Left cardiac atrium (tissue), 4 donors: ENCODE data around the gene FBXO42. TPM values are rescaled to one million over a fixed set of nuclear protein-coding genes. Genes with fewer than 3 reads are reported as not detected.
"Not testable (repeated sequence)": the region's sequence is repeated elsewhere in the genome, so short reads cannot be mapped to it uniquely, and the experiment has no call there.

Experiments used
- ATAC-seq, 2 donors: fragments of 200-7000 bp; cut with Tn5 transposase; one replicate each; pipeline ENCODE4 v1.9.1; 2020; ENCODE audit warnings: mild to moderate bottlenecking in 2 of 2, moderate library complexity in 2 of 2
- DNase-seq: peaks from one replicate; pipeline ENCODE4 v3.0.0-alpha.2; 2020
- intact Hi-C, 2 donors: fragments of 100-400 bp; cut with DNase I; formaldehyde crosslinking; loops; one replicate each; pipeline versions ENCODE4 v1.14.1 to v1.15.1; 2022 to 2023
- total RNA-seq, 2 donors: library from RNA; stranded (reverse); fragmentation: NEBNext Ultra II Directional; extraction: Animal tissue kit (Norgen Biotek cat#: 25700); gene quantifications; one replicate each; pipeline ENCODE4 v1.2.1, GENCODE V29; 2021
- donor health status: DM: no; HTN: yes; CAD: no.
- donor health status: DM: no; HTN: yes; CAD: no; lungs with severe emphysema.
- donor health status: DM: yes; HTN: yes; CAD: no.
- donor health status: Dilated cardiomyopathy.

FBXO42 gene
- total RNA-seq, 2 donors from 2014 or later: 14.1 to 15.1 TPM

DNA sequence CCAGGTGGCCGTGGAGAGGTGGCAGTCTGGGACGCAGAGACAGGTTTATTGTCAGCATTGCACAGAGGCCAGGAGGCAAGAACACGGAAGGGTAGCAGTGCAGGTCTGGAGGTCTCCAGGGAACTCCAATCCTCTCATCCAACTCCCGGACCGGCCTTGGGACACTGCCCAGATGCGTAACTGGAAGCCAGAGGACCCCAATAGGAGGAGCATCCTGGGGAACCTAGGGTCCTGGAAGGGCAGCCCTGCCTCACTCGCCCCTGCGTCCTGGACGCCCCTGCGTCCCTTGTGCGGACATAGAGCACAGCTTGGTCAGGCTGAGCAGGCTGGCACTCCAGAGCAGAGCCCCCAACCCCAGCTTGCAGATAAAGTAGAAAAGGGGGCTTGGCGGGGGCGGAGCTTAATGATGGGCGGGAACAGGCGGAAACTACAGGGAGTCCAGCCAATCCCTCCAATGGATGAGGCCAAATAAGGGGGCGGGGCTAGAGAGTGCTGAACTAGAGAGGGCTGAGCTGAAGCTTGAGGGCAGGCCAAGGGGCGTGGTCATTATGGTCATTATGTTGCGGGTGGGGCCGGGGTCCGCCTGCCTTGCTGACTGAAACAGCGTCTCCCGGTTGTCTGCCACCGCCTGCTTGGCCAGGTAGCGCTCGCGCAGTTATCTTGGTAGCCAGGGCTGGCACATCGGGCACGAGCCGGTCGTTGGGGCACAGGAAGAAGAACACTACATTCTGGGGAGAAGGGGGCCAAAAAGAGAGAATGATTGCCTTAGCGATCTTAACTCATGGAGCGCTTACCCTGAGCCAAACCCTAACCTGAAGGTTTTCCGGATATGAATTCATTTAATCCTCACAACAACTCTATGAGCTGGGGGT is 136.2 kb downstream of the FBXO42 start:
- intact Hi-C loops: loop anchor here in 1 of 2 donors (10.0 kb wide), 1 partner anchor 149 kb away; the partner anchor contains the start of gene SZRD1
- ATAC-seq (peak; percentile 64 to 79), DNase-seq (peak; percentile 94)

DNA sequence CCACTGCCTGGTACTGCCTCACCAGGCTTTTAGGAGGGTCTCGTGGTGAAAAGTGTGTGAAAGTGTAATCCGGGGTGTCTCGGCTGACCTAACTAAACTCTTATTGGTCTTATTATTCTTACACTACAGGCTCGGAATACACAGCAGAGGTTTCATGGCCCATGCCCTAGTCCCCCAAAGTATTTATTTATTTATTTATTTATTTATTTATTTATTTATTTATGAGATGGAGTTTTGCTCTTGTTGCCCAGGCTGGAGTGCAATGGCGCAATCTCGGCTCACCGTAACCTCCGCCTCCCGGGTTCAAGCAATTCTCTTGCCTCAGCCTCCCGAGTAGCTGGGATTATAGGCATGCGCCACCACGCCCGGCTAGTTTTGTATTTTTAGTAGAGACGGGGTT is 137.0 kb downstream of the FBXO42 start:
- intact Hi-C loops: loop anchor here in 1 of 2 donors (10.0 kb wide), 1 partner anchor 150 kb away; the partner anchor contains the start of gene SZRD1
- ATAC-seq, DNase-seq: not testable (repeated sequence)

DNA sequence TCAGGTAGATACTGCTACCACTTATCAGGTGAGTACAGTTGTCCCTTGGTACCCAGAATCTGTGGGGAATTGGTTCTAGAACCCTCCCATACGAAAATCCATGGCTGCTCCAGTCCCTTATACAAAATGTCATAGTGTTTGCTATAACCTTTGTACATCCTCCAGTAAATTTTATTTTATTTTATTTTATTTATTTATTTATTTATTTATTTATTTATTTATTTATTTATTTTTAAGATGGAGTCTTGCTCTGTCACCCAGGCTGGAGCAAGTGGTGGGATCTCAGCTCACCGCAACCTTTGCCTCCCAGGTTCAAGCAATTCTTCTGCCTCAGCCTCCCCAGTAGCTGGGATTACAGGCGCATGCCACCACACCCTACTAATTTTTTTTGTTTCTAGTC is 138.7 kb downstream of the FBXO42 start:
- ATAC-seq, DNase-seq: not testable (repeated sequence)
- intact Hi-C loops: loop anchor here in 1 of 2 donors (10.0 kb wide), 1 partner anchor 151 kb away; the partner anchor contains the start of gene SZRD1

DNA sequence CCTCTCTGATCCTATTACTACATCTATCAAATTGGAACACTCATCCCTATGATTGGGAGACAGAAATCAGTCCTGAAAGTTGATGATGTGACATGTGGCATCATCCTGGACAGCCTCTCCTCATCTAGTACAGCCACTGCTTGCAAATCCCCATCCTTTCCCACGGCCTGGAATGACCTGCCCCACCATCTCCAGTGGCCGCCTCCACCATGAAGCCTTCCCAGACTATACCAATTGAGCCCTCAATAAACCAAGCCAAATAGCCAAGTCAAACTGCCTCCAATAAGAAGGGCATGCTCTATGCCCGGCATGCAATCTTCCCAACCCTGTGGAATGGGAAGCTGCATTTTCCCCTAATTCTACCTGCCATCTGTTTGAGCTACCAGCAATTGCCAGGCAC is 139.3 kb downstream of the FBXO42 start:
- DNase-seq (no peak), ATAC-seq (no peak)
- intact Hi-C loops: loop anchor here in 1 of 2 donors (10.0 kb wide), 1 partner anchor 152 kb away; the partner anchor contains the start of gene SZRD1

DNA sequence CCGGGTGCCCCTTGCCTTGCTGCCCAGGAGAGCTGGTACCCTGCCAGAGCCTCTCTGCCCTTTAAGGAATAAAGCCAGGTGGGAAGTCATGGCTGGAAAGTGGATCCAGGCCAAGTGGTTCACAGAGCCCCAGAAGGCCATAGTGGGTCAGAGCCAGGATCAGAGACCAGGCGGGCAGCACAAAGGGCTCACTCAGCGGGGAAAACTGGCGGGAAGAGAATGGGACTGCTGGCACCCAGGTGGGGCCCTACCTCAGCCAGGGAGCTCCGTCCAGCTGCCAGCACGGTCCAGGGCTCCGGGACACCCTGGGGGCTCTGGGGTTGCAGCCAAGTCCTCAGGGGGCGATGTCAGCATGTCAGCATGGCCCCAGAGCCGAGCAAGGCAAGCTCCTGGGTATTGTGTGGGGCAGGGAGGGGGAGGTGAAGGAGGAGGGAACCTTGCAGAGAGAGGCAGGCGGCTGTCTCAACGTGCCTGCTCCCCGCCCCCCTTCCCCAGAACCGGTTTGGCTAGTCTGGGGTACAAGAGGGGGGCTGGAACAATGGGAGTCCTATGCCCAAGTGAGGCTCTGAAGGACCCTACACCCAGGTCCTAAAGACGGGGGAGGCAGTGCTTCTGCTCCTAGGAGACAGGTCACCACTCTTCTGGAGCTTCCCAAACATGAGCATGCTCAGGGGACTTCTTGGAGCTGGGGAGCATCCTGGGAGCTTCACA is 139.9 kb downstream of the FBXO42 start, which contains the start of gene ARHGEF19:
Gene ARHGEF19, minus strand, starts transcription at position 402 of the 711 bp plus-strand sequence. CDS start 3,598 bp downstream, outside the sequence.
- DNase-seq (no peak), ATAC-seq (no peak)
- intact Hi-C loops: loop anchor here in 1 of 2 donors (10.0 kb wide), 1 partner anchor 152 kb away; the partner anchor contains the start of gene SZRD1

DNA sequence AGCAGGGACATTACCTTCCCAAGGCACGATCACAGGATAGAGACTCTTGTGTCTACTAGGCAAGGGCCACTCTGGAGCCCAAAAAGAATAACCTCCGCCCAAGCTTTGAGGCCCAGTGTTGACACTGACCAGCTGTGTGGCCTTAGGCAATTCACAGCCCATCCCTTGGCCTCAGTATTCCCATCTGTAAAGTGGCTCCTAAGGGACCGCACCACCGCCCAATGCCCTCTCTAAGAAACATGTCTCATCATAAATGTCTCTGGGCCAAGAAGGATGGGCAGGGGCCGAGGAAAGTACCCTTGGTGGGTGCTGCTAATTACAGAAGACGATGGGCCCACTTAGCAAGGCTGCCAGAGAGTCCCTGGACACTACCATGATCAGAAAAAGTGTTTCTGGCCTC is 140.5 kb downstream of the FBXO42 start:
- no peak for DNase-seq
- intact Hi-C loops: loop anchor here in 1 of 2 donors (10.0 kb wide), 1 partner anchor 153 kb away; the partner anchor contains the start of gene SZRD1
- ATAC-seq: no peak

DNA sequence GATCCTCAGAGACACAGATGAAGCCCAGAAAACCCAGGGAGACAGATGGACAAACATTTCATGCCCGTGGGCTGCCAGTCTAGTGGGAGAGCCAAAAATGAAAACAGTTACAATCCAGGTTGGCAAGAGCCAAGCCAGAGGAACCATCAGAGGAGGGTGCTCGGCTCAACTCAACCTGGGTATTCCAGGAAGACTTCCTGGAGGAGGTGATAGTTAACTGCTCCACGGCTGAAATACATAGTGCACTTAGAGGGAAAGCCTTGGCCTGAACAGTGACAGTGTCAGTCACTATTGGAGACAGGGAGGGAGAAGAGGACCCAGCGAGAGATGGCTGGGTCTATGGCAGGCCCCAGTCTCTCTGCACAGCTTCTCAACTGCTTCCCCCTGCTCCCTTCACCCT is 141.7 kb downstream of the FBXO42 start:
- intact Hi-C loops: loop anchor here in 1 of 2 donors (10.0 kb wide), 1 partner anchor 154 kb away; the partner anchor contains the start of gene SZRD1
- ATAC-seq: no peak

DNA sequence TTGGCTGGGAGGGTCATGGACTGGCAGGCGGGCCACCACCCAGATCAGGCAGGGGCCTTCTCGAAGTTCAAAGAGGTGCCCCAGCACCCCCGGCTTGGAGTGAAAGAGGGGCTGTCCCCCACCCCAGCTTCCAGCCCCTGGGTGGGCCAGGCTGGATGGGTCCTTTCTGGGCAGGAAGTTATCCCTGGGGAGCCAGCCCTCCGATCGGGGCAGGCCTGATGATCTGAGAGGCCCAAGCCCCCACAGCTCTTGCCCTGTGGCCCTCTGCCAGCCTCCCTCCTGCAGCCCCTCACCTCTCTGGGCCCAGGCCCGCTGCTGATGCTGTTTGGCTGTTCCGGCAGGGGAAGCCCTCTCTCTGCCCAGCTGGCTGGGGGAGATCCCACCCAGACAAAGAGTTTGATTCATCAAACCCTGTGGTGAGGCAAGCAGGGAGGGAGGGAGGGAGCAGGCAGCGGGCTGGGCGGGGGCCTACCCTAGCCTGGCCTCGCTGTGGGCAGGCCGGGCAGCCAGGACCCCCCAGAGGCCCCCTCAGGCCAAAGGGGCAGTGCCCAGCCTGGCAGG is 142.4 kb downstream of the FBXO42 start:
- intact Hi-C loops: loop anchor here in 1 of 2 donors (5.0 to 10.0 kb wide), 2 partner anchors 32 to 155 kb away; partner anchors contain the start of gene SZRD1
- no peak for DNase-seq
- no peak for ATAC-seq

More for the DNA sequence above, 141.7 kb downstream of the FBXO42 start:
- no peak for DNase-seq

DNA sequence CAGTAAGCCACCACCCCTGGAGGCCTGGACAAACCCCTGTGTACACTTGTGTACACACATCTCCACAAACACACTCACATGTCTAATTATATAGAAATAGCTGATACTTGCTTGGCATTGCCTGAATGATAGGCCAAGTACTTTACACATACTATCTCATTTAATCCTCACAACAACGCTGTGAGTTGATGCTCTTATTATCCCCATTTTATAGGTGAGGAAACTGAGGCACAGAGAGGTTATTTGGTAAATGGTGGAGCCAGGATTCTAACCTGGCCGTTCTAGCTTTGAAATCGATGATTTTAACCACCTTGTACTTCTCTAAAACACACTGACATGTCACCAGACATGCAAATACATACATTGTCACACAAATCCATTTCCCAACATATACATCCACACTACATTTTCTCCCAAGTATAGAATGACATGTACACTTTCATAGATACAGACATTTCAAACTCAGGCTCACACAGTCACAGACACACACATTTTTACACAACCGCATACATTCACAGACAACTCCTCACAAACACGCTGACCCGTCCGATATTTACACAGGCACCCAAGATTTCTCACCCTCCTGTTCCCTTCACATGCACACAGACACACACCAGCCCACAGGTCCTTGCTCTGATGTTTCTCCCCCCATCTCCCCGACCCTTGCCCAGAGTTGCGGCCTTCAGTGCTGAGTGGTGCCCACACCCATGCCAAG is 143.0 kb downstream of the FBXO42 start:
- intact Hi-C loops: loop anchor here in 1 of 2 donors (5.0 kb wide), 1 partner anchor 33 kb away; no protein-coding TSS in a partner anchor
- no peak for ATAC-seq
- no peak for DNase-seq

DNA sequence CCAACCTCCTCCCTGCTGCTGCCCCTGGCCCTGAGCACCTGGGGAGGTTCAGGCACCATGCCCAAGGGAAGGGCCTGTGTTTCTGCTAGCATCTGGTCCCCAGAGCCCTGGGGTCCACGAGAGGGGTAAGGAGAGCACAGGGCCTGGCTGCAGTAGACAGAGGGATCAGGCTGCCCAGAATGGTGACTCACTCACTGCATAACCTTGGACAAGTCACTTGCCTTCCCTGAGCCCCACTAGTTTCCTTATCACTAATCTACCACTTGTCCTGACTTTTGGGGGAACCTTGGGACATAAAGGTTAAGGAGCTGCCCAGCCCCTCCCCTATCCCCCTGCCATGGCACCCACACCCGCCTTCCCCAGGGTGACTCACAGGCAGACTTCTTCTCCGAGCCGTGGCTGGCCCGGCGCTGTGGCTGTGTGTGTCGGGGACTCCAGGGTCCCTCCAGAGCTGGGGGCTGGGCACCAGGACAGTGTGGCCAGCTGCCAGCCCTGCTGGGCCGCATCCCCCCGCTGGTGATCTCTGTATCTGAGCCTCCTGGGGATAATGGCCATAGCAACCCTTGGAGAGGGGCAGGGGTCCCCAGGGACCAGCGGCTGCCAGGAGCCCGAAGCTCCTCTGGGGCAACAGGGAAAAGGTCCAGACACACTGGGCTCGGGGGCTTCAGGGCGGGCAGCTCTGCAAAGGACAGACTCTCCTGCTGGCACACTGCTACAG is 143.9 kb downstream of the FBXO42 start:
- intact Hi-C loops: loop anchor here in 1 of 2 donors (5.0 kb wide), 1 partner anchor 34 kb away; no protein-coding TSS in a partner anchor
- DNase-seq: no peak
- ATAC-seq: no peak

DNA sequence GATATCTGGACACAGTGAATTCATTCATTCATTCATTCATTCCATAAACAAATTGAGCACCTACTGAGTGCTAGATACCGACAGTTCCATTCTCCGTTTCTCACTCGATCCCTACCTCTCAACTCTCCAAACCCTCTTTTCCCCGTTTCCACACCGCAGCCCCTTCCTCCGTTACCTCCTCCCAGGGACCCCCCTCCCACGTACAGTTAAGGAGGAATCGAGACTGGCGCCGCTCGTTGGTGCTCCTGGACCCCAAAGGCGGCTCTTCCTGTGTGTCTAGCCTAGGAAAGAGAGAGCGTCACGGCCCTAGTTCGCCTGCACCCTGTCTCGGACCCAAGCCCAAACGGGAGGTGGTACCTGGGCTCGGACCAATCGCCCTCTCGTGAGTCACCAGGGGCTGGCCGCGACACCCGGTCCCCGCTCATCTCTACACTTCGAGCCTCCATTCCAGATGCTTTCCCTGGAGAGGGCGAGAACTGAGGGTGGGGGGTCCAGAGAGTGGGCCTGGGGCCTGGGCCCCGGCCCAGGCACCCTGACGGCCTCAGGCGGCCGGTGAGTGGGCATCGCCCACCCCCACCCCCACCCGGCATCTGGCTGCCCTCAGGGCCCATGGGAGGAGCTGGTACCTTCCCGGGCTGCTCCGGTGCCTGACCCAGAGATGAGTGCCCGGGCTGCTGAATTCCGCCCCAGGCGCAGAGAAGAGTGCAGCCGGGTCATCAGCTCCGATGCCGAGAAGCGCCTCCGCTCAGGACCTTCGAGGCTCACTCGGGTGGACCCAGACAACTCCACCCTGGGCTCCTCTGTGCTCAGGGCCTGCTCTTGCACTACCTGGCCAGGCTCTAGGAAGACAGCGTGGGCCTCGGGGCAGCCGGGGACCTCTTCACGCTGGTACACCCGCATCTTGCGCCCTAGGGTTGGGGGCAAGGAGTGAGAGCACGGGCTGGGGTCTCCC is 144.7 kb downstream of the FBXO42 start:
- peak in 1 of 2 donors; percentile 2 for ATAC-seq
- intact Hi-C loops: loop anchor here in 1 of 2 donors (5.0 kb wide), 1 partner anchor 35 kb away; no protein-coding TSS in a partner anchor
- no peak for DNase-seq

DNA sequence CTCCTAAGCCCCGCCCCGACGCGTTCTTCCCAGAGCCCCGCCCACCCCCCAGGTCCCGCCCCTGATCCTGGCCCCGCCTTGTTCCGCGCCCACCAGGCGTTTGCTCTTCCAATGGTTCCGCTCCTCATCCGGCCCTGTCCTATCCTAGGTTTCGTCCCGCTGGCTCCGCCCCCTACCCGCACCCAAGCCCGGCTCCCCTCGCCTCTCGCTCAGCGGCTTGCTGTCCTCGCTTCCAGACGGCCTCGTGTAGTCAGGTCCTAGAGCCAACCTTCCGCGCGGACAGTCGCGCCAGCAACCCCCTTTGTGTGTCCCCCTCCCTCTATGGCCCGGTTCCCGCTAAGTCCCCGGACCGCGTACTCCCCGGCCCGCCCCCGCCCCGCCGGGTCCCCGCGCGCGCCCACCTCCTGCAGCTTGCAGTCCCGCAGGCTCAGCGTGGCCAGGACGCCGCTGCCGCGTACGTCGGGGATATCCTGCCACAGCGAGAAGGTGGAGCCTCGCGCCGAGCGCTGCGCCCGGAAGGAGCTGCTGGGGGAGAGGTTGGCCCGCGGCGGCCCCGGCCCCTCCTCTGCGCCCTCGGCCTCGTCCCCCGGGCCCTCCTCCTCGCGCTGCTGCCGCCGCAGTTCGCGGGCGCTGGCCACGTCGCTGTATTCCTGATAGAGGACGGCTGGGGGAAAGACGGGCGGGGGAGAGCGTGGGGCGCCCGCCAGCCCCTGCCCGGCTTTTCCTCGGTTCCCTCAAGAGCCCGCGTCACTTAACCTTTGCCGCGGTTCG is 145.5 kb downstream of the FBXO42 start:
- DNase-seq (peak; percentile 98), ATAC-seq (peak; percentile 95)
- intact Hi-C loops: loop anchor here in 1 of 2 donors (5.0 kb wide), 1 partner anchor 36 kb away; no protein-coding TSS in a partner anchor

DNA sequence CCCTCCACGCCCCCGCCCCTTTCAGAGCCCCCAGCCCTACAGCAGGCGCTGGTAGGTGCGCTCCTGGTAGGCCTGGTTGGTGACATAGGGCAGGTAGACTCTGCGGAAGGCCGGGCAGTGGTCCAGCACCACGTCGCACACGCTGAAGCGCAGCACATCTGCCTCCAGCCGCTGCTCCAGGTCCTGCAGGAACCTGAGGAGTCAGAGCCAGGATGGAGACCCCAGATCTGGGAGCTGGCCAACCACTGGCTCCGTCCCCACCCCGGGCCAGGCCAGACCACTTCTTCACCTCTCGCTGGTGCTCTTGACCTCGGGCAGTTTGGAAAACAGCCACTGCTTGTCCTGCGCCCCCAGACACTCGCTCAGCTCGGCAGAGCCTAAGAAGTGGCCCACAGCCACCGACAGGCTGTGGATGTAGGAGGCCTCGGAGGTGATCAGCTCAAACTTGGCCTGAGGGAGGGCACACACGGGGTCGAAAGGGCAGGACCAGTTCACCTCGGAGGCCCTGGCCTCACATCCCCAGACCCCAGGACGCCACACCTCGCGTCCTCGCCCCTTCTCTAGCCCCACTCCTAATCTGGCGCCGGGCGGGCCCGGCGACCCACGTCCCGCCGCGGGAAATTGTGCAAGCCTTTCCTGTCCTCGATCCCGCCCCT is 146.3 kb downstream of the FBXO42 start:
- DNase-seq (peak; percentile 50), ATAC-seq (no peak)
- intact Hi-C loops: loop anchor here in 1 of 2 donors (5.0 kb wide), 1 partner anchor 36 kb away; no protein-coding TSS in a partner anchor

DNA sequence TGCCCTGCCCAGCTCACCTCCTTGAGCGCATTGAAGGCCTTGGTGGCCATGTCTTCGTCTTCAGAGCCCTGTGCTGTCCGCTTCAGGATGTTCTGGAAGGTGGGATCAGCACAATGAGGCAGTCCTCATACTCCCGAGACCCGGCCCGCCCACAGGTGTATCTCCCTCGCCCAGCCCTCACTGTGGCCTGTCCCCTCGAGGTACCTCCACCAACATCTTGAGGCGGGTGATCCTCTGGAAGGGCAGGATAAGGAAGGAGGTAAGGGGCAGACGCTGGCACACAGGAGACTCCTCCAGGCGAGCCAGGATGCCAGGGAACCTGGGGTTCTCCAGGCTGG is 147.0 kb downstream of the FBXO42 start:
- no peak for DNase-seq
- intact Hi-C loops: loop anchor here in 1 of 2 donors (5.0 kb wide), 1 partner anchor 37 kb away; no protein-coding TSS in a partner anchor

More for the DNA sequence above, 147.0 kb downstream of the FBXO42 start:
- no peak for ATAC-seq
